Measurements from ENCODE around the gene NAA80. TPM values are rescaled to one million over a fixed set of nuclear protein-coding genes. Genes with fewer than 3 reads are reported as not detected.

The NAA80 gene
- total and polyA plus RNA-seq, 2 of the 13 experiments (the other 11 are each of a cell fraction or from before 2014, with no cell fraction given) = 3.4 to 8.7 TPM

DNA sequence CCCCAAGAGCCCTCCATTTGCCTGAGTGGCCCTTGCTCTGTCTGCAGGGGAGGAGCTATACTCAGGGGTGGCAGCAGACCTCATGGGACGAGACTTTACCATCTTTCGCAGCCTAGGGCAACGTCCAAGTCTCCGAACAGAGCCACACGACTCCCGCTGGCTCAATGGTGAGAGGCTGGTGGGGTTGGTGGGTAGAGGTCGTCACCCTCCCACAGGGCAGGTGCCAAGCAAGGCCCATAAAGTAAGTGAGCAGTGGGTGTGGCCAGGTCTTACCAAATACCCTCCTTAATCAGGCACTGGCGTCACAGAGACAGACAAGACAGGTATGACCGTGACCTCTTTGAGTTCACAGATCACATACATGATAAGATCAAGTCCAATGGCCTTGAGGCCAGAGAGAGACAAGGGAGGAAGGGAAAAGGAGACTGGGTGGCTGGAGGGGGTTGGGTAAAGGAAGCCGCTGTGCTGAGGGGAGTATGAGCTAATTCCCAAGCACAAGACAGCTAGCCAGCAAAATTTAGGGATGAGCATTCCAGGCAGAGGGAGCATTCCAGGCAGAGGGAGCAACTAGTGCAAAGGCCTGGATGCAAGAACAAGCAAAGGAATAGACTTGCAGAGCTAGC, 27.8 kb downstream of the NAA80 start (continued):
- TF ChIP-seq, protein P1, sequence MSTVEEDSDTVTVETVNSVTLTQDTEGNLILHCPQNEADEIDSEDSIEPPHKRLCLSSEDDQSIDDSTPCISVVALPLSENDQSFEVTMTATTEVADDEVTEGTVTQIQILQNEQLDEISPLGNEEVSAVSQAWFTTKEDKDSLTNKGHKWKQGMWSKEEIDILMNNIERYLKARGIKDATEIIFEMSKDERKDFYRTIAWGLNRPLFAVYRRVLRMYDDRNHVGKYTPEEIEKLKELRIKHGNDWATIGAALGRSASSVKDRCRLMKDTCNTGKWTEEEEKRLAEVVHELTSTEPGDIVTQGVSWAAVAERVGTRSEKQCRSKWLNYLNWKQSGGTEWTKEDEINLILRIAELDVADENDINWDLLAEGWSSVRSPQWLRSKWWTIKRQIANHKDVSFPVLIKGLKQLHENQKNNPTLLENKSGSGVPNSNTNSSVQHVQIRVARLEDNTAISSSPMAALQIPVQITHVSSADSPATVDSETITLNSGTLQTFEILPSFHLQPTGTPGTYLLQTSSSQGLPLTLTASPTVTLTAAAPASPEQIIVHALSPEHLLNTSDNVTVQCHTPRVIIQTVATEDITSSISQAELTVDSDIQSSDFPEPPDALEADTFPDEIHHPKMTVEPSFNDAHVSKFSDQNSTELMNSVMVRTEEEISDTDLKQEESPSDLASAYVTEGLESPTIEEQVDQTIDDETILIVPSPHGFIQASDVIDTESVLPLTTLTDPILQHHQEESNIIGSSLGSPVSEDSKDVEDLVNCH (CRISPR knock-in tag; IDR thresholded peaks at IDR 0.05) = no peak
- TF ChIP-seq, protein P2, sequence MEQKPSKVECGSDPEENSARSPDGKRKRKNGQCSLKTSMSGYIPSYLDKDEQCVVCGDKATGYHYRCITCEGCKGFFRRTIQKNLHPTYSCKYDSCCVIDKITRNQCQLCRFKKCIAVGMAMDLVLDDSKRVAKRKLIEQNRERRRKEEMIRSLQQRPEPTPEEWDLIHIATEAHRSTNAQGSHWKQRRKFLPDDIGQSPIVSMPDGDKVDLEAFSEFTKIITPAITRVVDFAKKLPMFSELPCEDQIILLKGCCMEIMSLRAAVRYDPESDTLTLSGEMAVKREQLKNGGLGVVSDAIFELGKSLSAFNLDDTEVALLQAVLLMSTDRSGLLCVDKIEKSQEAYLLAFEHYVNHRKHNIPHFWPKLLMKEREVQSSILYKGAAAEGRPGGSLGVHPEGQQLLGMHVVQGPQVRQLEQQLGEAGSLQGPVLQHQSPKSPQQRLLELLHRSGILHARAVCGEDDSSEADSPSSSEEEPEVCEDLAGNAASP (CRISPR knock-in tag; IDR thresholded peaks at IDR 0.05; ENCODE audit: borderline replicate concordance) = peak; percentile 90
- TF ChIP-seq LBX2 (CRISPR knock-in tag; IDR thresholded peaks at IDR 0.05; ENCODE audit: borderline replicate concordance) (no peak), ZNF878 (CRISPR knock-in tag; IDR thresholded peaks at IDR 0.05) (no peak), E2F2 (CRISPR knock-in tag; IDR thresholded peaks at IDR 0.05; ENCODE audit: borderline replicate concordance) (no peak), HMG20A (CRISPR knock-in tag; IDR thresholded peaks at IDR 0.05; ENCODE audit: borderline replicate concordance) (peak; percentile 55; the same call in 1 of the 2 replicates), ZSCAN5A (CRISPR knock-in tag; IDR thresholded peaks at IDR 0.05; ENCODE audit: borderline replicate concordance) (0 out of 2 replicates have a peak, but pooled peaks have one; percentile 43), CHD4 (IDR thresholded peaks at IDR 0.05; ENCODE audit: borderline replicate concordance, low read length) (no peak), ZSCAN20 (CRISPR knock-in tag; IDR thresholded peaks at IDR 0.05; ENCODE audit: borderline replicate concordance) (no peak), WIZ (CRISPR knock-in tag; IDR thresholded peaks at IDR 0.05) (no peak), ZNF292 (CRISPR knock-in tag; IDR thresholded peaks at IDR 0.05; ENCODE audit: borderline replicate concordance, low read depth) (no peak), ATF7-NPFF (CRISPR knock-in tag; IDR thresholded peaks at IDR 0.05; ENCODE audit: low read depth) (0 out of 2 replicates have a peak, but pooled peaks have one; percentile 28), ZSCAN30 (CRISPR knock-in tag; IDR thresholded peaks at IDR 0.05) (no peak), HMG20B (CRISPR knock-in tag; conservative IDR thresholded peaks at IDR 0.05) (no peak), ATF1 (CRISPR knock-in tag; IDR thresholded peaks at IDR 0.05) (peak; percentile 44; the same call in 1 of the 2 replicates)
- TF ChIP-seq, protein P3, sequence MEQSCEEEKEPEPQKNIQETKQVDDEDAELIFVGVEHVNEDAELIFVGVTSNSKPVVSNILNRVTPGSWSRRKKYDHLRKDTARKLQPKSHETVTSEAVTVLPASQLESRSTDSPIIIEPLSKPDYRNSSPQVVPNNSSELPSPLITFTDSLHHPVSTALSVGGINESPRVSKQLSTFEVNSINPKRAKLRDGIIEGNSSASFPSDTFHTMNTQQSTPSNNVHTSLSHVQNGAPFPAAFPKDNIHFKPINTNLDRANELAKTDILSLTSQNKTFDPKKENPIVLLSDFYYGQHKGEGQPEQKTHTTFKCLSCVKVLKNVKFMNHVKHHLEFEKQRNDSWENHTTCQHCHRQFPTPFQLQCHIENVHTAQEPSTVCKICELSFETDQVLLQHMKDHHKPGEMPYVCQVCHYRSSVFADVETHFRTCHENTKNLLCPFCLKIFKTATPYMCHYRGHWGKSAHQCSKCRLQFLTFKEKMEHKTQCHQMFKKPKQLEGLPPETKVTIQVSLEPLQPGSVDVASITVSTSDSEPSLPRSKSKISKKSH (CRISPR knock-in tag; IDR thresholded peaks at IDR 0.05; ENCODE audit: borderline replicate concordance) = no peak
- TF ChIP-seq, protein P4, sequence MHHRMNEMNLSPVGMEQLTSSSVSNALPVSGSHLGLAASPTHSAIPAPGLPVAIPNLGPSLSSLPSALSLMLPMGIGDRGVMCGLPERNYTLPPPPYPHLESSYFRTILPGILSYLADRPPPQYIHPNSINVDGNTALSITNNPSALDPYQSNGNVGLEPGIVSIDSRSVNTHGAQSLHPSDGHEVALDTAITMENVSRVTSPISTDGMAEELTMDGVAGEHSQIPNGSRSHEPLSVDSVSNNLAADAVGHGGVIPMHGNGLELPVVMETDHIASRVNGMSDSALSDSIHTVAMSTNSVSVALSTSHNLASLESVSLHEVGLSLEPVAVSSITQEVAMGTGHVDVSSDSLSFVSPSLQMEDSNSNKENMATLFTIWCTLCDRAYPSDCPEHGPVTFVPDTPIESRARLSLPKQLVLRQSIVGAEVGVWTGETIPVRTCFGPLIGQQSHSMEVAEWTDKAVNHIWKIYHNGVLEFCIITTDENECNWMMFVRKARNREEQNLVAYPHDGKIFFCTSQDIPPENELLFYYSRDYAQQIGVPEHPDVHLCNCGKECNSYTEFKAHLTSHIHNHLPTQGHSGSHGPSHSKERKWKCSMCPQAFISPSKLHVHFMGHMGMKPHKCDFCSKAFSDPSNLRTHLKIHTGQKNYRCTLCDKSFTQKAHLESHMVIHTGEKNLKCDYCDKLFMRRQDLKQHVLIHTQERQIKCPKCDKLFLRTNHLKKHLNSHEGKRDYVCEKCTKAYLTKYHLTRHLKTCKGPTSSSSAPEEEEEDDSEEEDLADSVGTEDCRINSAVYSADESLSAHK (CRISPR knock-in tag; IDR thresholded peaks at IDR 0.05; ENCODE audit: borderline replicate concordance) = no peak
